Testis (tissue), 3 donors: ENCODE results near the gene UCK1. TPM values are rescaled to one million over a fixed set of nuclear protein-coding genes. Genes with fewer than 3 reads are reported as not detected.

ENCODE experiments used
- DNase-seq: peaks from one replicate; pipeline ENCODE4 v3.0.0-alpha.2; 2019
- H3K27ac ChIP-seq, 2 donors: fragments of 200-600 bp; sonication (generic); one replicate each; pipeline ENCODE4 v1.5.1; 2019
- H3K27me3 ChIP-seq: fragments of 200-600 bp; sonication (generic); one replicate; pipeline ENCODE4 v1.5.1; 2019
- H3K36me3 ChIP-seq: fragments of 200-600 bp; sonication (generic); one replicate; pipeline ENCODE4 v1.5.1; 2017; ENCODE audit warnings: low read depth; ENCODE audit errors: missing control alignments
- H3K4me1 ChIP-seq: fragments of 200-600 bp; sonication (generic); one replicate; pipeline ENCODE4 v1.5.1; 2019
- H3K4me3 ChIP-seq, 2 donors: fragments of 200-600 bp; sonication (generic); one replicate each; pipeline ENCODE4 v1.5.1; 2017 to 2019
- H3K9me3 ChIP-seq: fragments of 200-600 bp; sonication (generic); one replicate; pipeline ENCODE4 v1.5.1; 2017
- POLR2A ChIP-seq: fragments of 450-650 bp; IDR thresholded peaks from one replicate; pipeline ENCODE4 v1.6.1; 2017; ENCODE audit warnings: antibody characterized with exemption, mild to moderate bottlenecking, moderate library complexity
- WGBS, 2 donors: methylation state at CpG; one replicate each; pipeline ENCODE4 v1.1.5; 2018; 5-methylcytosine and 5-hydroxymethylcytosine counted together
- intact Hi-C: fragments of 100-400 bp; cut with DNase I; formaldehyde crosslinking; loops from one replicate; pipeline ENCODE4 v1.15.1; 2023; ENCODE audit warnings: low total_unique reads
- polyA plus RNA-seq: library from polyadenylated mRNA; stranded (reverse); fragments of 350-450 nt; fragmentation: Illumina TruSeq; extraction: RNeasy Lipid Tissue Mini Kit (QIAGEN cat#74804); gene quantifications from one replicate; pipeline ENCODE4 v1.2.3, GENCODE V29; 2014; ENCODE audit warnings: low read depth, low replicate concordance; ENCODE audit not compliant: insufficient read depth
- total RNA-seq, 2 donors: library from RNA; depleted of rRNA; stranded (reverse); fragments of >200 nt; gene quantifications; one replicate each; pipeline ENCODE4 v1.2.3, GENCODE V29; 2016
- TF ChIP-seq, protein P1 (sequence below), 3 experiments: fragments of 450-650 bp in 2 of 3; fragments of 200-600 bp in 1 of 3; sonication (generic) in 1 of 3; IDR thresholded peaks; one replicate each; pipeline ENCODE4 v1.5.1; 2016 to 2019; ENCODE audit warnings: antibody characterized with exemption in 3 of 3, mild to moderate bottlenecking in 2 of 3, moderate library complexity in 1 of 3

Gene UCK1
- total and polyA plus RNA-seq, 3 donors from 2014 or later, result 34.3 to 49.9 (median 41.1) TPM

DNA sequence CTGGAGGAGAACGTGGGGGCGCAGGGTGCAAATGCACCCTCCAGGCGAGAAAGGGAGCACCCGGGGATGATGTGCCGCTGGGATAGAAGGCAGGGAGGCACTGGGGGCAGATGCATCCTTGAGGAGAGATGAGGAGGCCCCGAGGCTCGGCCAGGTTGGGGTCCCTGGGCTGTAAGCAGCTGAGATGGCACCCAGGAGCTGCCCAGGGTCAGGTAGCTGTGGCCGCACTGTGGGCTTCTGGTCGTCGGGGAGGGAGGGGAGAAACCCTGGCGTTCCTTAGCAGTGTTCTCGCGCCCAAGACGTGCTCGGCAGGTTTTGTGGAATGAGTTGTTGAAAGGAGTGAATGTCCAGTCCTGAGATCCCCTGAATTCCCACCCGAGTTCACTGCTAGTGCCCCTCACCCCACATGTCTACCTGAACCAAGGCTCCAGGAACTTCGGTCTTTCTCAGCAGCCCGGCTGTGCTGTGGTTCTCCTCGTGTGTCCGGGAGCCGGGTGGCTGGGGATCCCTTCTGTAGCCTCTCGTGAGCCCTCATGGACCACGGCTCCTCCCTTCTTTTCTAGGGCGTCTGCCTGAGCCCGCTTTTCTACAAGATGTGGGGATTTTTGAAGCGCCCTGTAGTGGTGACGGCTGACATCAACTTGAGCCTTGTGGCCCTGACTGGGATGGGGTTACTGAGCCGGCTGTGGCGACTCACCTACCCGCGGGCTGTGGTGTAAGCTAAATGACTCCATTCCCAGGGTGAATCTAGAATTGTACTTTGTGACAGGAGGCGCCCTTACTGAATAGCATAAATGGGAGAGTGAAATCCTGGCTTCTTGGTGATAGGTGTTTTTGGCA, 27.2 kb downstream of the UCK1 start:
- H3K9me3 ChIP-seq, result no peaks in the 10 kb centered on the region
- H3K27me3 ChIP-seq, result no peaks in the 10 kb centered on the region
- intact Hi-C loops, result no loop called here
- peak overlapping the region; percentile 87 to 92 for H3K4me3 ChIP-seq
- no peak overlapping the region for H3K27ac ChIP-seq
- H3K36me3 ChIP-seq, result no peaks in the 10 kb centered on the region
- WGBS, 2 donors, result 17 to 23% methylated on average over 23 to 32 of the region's 32 CpGs
- TF ChIP-seq, protein P1, sequence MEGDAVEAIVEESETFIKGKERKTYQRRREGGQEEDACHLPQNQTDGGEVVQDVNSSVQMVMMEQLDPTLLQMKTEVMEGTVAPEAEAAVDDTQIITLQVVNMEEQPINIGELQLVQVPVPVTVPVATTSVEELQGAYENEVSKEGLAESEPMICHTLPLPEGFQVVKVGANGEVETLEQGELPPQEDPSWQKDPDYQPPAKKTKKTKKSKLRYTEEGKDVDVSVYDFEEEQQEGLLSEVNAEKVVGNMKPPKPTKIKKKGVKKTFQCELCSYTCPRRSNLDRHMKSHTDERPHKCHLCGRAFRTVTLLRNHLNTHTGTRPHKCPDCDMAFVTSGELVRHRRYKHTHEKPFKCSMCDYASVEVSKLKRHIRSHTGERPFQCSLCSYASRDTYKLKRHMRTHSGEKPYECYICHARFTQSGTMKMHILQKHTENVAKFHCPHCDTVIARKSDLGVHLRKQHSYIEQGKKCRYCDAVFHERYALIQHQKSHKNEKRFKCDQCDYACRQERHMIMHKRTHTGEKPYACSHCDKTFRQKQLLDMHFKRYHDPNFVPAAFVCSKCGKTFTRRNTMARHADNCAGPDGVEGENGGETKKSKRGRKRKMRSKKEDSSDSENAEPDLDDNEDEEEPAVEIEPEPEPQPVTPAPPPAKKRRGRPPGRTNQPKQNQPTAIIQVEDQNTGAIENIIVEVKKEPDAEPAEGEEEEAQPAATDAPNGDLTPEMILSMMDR (IDR thresholded peaks at IDR 0.05), result no peak
- TF ChIP-seq POLR2A, result no peak
- peaks cover 7% of the 10 kb centered on the region for H3K4me1 ChIP-seq
- DNase-seq, result no peak

DNA sequence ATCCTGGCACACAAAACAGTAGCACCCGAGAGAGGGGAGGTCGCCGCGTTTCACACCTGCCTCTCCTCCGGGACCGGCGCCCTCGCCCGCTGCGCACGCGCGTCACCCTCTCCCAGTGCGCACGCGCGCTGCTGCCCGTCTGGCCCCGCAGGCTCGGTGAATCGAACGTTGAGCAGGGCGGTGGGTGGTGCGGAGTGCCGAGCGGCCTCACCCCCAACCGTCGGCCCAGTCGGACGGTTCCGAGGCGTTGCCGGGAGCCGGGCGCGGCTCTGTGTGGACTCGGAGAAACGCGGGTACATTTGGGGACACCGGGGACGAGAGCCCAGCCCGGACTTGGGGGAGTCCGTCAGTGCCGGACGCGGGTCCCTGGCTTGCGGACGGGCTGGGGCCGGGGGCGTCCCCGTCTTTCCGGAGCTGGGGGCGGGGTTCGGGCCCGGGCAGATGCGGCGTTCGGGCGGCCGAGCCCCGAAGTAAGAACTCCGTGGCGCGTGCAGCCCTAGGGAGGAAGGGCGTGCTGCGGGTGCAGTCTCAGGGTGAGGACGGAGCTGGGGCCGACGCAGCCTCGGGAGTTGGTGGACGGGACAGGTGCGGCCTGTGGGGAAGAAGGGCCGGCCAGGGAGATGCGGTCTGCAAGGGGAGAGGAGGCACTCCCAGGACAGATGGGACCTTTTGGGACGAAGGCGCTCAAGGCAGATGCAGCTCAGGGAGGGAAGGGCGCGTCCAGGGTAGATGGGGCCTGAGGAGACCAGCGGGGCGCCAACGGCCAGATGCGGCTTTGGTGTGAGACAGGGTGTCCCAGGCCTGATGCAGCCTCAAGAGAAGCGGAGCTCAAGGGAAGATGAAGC, 28.1 kb downstream of the UCK1 start, which contains the start of gene POMT1:
Gene POMT1 (plus strand): TSS at position 138 of the 845 bp plus-strand sequence. CDS start 1,301 bp downstream, outside the sequence.
- intact Hi-C loops, result no loop called here
- Histone ChIP-seq H3K27me3 (no peaks in the 10 kb centered on the region), H3K9me3 (no peaks in the 10 kb centered on the region), H3K4me3 (peak within 1 kb of the TSS; percentile 87 to 92), H3K27ac (peak within 1 kb of the TSS; percentile 39 to 87), H3K36me3 (no peaks in the 10 kb centered on the region), H3K4me1 (peaks cover 7% of the 10 kb centered on the region)
- 0 to 1% methylated on average over 12 to 83 of the region's 83 CpGs for WGBS, 2 donors
- TF ChIP-seq, protein P1 (IDR thresholded peaks at IDR 0.05), result no peak
- TF ChIP-seq POLR2A, result no peak
- DNase-seq, result peak; percentile 88

DNA sequence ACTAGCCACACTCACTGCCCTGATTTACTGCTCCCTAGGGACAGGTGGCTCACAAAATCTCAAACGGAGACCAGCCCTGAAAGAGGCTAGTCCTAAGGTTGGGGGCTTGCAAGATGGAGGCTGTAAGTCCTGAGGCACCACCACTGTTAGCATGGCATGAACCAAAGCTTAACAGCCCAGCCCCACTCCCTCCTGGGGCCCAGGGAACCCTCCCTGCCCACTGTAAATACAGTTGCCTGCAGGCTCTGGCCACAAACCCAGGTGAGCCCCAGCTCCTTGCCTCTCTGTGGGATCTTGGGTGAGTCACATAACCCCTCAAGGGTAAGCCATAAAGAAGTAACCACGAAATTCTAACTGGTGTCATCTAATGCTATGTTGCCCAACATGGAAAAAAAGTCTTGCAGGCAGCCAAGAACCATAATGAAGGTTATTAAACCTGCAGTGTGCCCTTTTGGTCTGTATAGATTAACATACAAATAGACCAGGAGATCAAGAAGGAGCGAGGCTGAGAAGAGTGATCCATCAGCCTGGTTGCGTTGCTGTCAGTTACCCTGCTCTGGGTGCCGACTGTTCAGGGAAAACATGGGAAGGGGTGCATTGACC, 30.0 kb downstream of the UCK1 start:
- Histone ChIP-seq H3K4me3 (no peak overlapping the region), H3K36me3 (no peaks in the 10 kb centered on the region), H3K27me3 (no peaks in the 10 kb centered on the region), H3K4me1 (peaks cover 7% of the 10 kb centered on the region), H3K9me3 (no peaks in the 10 kb centered on the region), H3K27ac (no peak overlapping the region)
- 61 to 64% methylated on average over 5 of the region's 5 CpGs for WGBS, 2 donors
- DNase-seq, result no peak
- intact Hi-C loops, result no loop called here
- TF ChIP-seq POLR2A, result no peak
- TF ChIP-seq, protein P1 (IDR thresholded peaks at IDR 0.05), result no peak

DNA sequence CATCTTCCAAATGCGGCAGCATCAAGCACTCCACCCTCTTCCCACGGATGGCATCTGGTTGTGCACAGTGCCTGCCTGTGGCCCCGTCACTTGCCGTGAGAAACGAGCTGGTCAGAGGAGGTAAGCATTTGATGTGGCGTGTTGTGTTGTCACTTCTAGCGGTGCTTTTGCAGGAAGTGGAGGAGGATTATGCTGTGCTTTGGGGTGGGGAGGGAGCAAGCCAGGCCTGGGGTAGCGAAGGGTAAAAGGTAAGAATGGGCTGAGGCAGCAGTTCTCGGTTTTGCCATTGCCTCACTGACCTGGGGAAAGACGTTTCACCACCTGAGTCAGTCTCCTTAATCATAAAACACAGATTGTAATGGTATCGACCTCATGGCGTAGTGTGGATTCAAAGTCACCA, 30.7 kb downstream of the UCK1 start:
- H3K36me3 ChIP-seq, result no peaks in the 10 kb centered on the region
- H3K27me3 ChIP-seq, result no peaks in the 10 kb centered on the region
- no peak overlapping the region for H3K27ac ChIP-seq
- H3K4me1 ChIP-seq, result peaks cover 7% of the 10 kb centered on the region
- H3K4me3 ChIP-seq, result no peak overlapping the region
- intact Hi-C loops, result no loop called here
- no peak for TF ChIP-seq POLR2A
- TF ChIP-seq, protein P1 (IDR thresholded peaks at IDR 0.05), result no peak
- WGBS, 2 donors, result 72 to 73% methylated on average over 12 of the region's 12 CpGs
- no peaks in the 10 kb centered on the region for H3K9me3 ChIP-seq
- DNase-seq, result no peak
